Muscle layer of colon (tissue), 2 donors: ENCODE data around the gene TM7SF3.

ENCODE experiments used
- H3K27ac ChIP-seq: one replicate; pipeline ENCODE4 v1.7.0; 2013; ENCODE audit warnings: low read depth, mild to moderate bottlenecking, low read length, moderate library complexity
- H3K27me3 ChIP-seq, 2 donors: one replicate each; pipeline ENCODE4 v1.7.0; 2013; ENCODE audit warnings: low read length in 2 of 2, mild to moderate bottlenecking in 2 of 2; ENCODE audit not compliant: insufficient read depth in 2 of 2, control insufficient read depth in 1 of 2
- H3K36me3 ChIP-seq: one replicate; pipeline ENCODE4 v1.7.0; 2013; ENCODE audit warnings: mild to moderate bottlenecking, low read length; ENCODE audit not compliant: insufficient read depth
- H3K4me1 ChIP-seq: one replicate; pipeline ENCODE4 v1.7.0; 2013; ENCODE audit warnings: mild to moderate bottlenecking, low read length; ENCODE audit not compliant: insufficient read depth
- H3K4me3 ChIP-seq, 2 donors: one replicate each; pipeline ENCODE4 v1.7.0; 2013; ENCODE audit warnings: low read length in 2 of 2, low read depth in 1 of 2, mild to moderate bottlenecking in 1 of 2, moderate library complexity in 1 of 2
- H3K9ac ChIP-seq: one replicate; pipeline ENCODE4 v1.7.0; 2013; ENCODE audit warnings: low read length
- H3K9me3 ChIP-seq: one replicate; pipeline ENCODE4 v1.7.0; 2013; ENCODE audit warnings: mild to moderate bottlenecking, low read length
- donor health status: abdominal sarcoma.
- donor health status: Adenocarcinoma of cecum.

The TM7SF3 gene

GRCh38 chr12:27000961-27001360, 13.2 kb downstream of the TM7SF3 start:
- Histone ChIP-seq H3K36me3 (no peaks in the 10 kb centered on the region), H3K27me3 (no peaks in the 10 kb centered on the region), H3K9ac (no peak overlapping the region), H3K4me3 (no peak overlapping the region), H3K27ac (no peak overlapping the region), H3K4me1 (no peaks in the 10 kb centered on the region), H3K9me3 (no peaks in the 10 kb centered on the region)

- Histone ChIP-seq H3K4me3 (no peak overlapping the region), H3K9me3 (no peaks in the 10 kb centered on the region), H3K9ac (no peak overlapping the region), H3K27ac (no peak overlapping the region), H3K36me3 (peaks cover 17% of the 10 kb centered on the region), H3K4me1 (no peaks in the 10 kb centered on the region), H3K27me3 (no peaks in the 10 kb centered on the region)
These were observed 17.2 kb downstream of the TM7SF3 start for GRCh38 chr12:26997003-26997402.

- Histone ChIP-seq H3K4me3 (no peak overlapping the region), H3K9ac (no peak overlapping the region), H3K9me3 (no peaks in the 10 kb centered on the region), H3K27me3 (no peaks in the 10 kb centered on the region), H3K27ac (no peak overlapping the region), H3K36me3 (peaks cover 17% of the 10 kb centered on the region), H3K4me1 (no peaks in the 10 kb centered on the region)
These were observed 18.5 kb downstream of the TM7SF3 start for GRCh38 chr12:26995706-26996105.

DNA sequence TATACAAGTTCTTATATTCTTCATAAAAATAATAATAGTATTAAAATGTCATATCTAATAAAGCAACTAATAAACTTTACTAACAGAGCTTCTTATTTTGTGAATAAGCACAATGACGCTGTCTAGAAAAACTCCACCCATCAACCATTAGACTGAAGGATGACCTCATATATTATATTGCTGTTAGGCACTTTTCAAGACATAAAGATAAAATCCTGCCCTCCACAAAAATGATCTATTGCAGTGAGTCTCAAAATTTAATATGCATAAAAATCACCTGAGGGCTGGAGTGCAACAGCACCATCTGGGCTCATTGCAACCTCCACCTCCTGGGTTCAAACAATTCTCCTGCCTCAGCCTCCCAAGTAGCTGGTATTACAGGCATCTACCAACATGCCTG, 20.1 kb downstream of the TM7SF3 start:
- no peak overlapping the region for H3K9ac ChIP-seq
- peaks cover 26% of the 10 kb centered on the region for H3K36me3 ChIP-seq

DNA sequence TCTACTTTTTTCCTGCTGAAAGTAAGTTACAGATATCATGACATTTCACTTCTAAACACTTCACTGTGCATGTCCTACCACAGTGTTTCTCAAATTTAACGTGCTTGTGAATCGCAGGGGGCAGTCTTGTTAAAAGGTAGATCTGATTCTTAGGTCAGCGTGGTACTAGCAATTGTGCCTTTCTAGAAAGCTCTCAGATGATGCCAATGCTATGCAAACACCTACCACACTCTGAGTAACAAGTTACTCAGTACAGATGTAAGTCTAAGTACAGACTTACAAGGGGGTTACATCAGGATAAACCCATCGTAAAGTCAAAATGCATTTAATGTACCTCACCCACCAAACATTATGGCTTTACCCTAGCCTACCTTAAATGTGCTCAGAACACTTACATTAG, 22.4 kb downstream of the TM7SF3 start:
- Histone ChIP-seq H3K4me1 (no peaks in the 10 kb centered on the region), H3K4me3 (no peak overlapping the region), H3K9ac (no peak overlapping the region), H3K36me3 (peaks cover 26% of the 10 kb centered on the region), H3K27me3 (no peaks in the 10 kb centered on the region), H3K9me3 (no peaks in the 10 kb centered on the region), H3K27ac (no peak overlapping the region)

More for the DNA sequence above, 20.1 kb downstream of the TM7SF3 start:
- no peak overlapping the region for H3K27ac ChIP-seq
- no peak overlapping the region for H3K4me3 ChIP-seq
- H3K4me1 ChIP-seq = no peaks in the 10 kb centered on the region
- no peaks in the 10 kb centered on the region for H3K9me3 ChIP-seq
- H3K27me3 ChIP-seq = no peaks in the 10 kb centered on the region

- Histone ChIP-seq H3K4me1 (no peaks in the 10 kb centered on the region), H3K9ac (no peak overlapping the region), H3K9me3 (no peaks in the 10 kb centered on the region), H3K27ac (no peak overlapping the region), H3K4me3 (no peak overlapping the region), H3K36me3 (peaks cover 17% of the 10 kb centered on the region), H3K27me3 (no peaks in the 10 kb centered on the region)
These were observed 24.3 kb downstream of the TM7SF3 start for GRCh38 chr12:26989873-26990272.

- no peak overlapping the region for H3K27ac ChIP-seq
- H3K4me1 ChIP-seq = no peaks in the 10 kb centered on the region
- H3K27me3 ChIP-seq = no peaks in the 10 kb centered on the region
- no peaks in the 10 kb centered on the region for H3K9me3 ChIP-seq
- H3K9ac ChIP-seq = no peak overlapping the region
- H3K4me3 ChIP-seq = no peak overlapping the region
- peaks cover 9% of the 10 kb centered on the region for H3K36me3 ChIP-seq
These were observed 25.5 kb downstream of the TM7SF3 start for GRCh38 chr12:26988703-26989102.

DNA sequence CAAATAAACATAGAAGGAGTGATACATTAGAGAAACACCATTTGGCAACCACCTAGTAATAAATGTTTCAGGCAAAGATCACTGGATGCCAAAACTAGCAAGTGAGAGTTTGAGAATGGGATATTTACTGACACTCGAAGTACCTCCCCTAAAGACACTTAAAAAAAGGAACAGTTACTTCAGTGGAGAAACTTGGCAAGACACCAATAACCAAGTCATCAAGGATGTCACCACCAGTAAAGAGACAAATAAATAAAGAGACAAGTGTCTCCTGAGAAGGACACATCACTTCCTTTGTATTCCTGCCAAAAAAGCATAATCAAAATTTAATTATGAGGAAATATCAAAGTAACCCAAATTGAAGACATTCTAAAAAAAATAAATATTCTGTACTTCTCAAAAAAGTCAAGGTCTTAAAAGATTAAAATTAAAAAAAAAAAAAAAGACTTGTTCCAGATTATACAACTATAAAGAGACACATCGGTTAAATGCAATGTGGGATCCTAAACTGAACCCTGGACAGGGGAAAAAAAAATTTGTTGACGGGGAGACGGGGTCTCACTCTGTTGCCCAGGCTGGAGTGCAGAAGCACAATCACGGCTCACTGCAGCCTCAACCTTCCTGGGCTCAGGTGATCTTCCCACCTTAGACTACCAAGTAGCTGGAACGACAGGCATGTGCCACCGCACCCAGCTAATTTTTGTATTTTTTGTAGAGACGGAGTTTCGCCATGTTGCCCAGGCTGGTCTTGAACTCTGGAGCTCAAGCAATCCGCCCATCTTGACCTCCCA, 26.4 kb downstream of the TM7SF3 start:
- Histone ChIP-seq H3K4me1 (no peaks in the 10 kb centered on the region), H3K9me3 (no peaks in the 10 kb centered on the region), H3K27ac (no peak overlapping the region), H3K9ac (no peak overlapping the region), H3K4me3 (no peak overlapping the region), H3K36me3 (peaks cover 11% of the 10 kb centered on the region), H3K27me3 (no peaks in the 10 kb centered on the region)

- Histone ChIP-seq H3K4me1 (no peaks in the 10 kb centered on the region), H3K9me3 (no peaks in the 10 kb centered on the region), H3K27ac (no peak overlapping the region), H3K4me3 (no peak overlapping the region), H3K27me3 (no peaks in the 10 kb centered on the region), H3K36me3 (peaks cover 30% of the 10 kb centered on the region), H3K9ac (no peak overlapping the region)
These were observed 31.3 kb downstream of the TM7SF3 start for GRCh38 chr12:26982866-26983265.

DNA sequence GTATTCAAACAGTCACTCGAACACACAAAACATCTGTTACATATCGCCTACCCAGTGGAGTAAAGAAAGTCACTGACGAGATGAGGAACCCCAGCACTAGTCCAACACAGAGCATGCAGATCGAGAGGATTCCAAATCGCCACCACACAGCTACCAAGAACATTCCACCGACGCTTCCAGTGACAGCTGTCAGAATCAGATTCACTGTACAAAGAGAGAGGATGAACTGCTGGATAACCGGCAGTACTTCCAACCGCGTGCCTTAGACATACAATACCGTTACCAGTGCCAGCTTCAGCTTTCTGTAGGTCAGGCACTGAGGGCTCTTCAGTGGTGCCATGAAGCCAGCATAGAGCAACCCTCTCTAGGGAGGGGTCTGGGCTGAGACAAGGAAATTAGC, 34.5 kb downstream of the TM7SF3 start:
- Histone ChIP-seq H3K4me3 (no peak overlapping the region), H3K9me3 (no peaks in the 10 kb centered on the region), H3K36me3 (peaks cover 35% of the 10 kb centered on the region), H3K9ac (no peak overlapping the region), H3K27me3 (no peaks in the 10 kb centered on the region), H3K27ac (no peak overlapping the region), H3K4me1 (no peaks in the 10 kb centered on the region)

- no peak overlapping the region for H3K9ac ChIP-seq
- H3K27ac ChIP-seq = no peak overlapping the region
- no peaks in the 10 kb centered on the region for H3K4me1 ChIP-seq
- no peak overlapping the region for H3K4me3 ChIP-seq
- H3K9me3 ChIP-seq = no peaks in the 10 kb centered on the region
- no peaks in the 10 kb centered on the region for H3K27me3 ChIP-seq
- peaks cover 39% of the 10 kb centered on the region for H3K36me3 ChIP-seq
These were observed 35.4 kb downstream of the TM7SF3 start for GRCh38 chr12:26978801-26979200.

GRCh38 chr12:26976687-26977086, 37.5 kb downstream of the TM7SF3 start:
- no peak overlapping the region for H3K4me3 ChIP-seq
- no peaks in the 10 kb centered on the region for H3K4me1 ChIP-seq
- H3K9me3 ChIP-seq = no peaks in the 10 kb centered on the region
- no peaks in the 10 kb centered on the region for H3K27me3 ChIP-seq
- no peak overlapping the region for H3K27ac ChIP-seq
- H3K9ac ChIP-seq = no peak overlapping the region
- peaks cover 37% of the 10 kb centered on the region for H3K36me3 ChIP-seq
